Gastrocnemius medialis (tissue), 4 donors: ENCODE data around the gene OSGIN1. TPM values are rescaled to one million over a fixed set of nuclear protein-coding genes. Genes with fewer than 3 reads are reported as not detected.
A peak's percentile ranks its signal among the peaks of the same experiment; 100 is the strongest.

ENCODE experiments used
- ATAC-seq, 2 donors: fragments of 150-250 bp; one replicate each; pipeline ENCODE4 v1.9.1; 2016
- DNase-seq, 2 donors: peaks; one replicate each; pipeline ENCODE4 v3.0.0-alpha.2; 2019
- H3K27ac ChIP-seq, 4 donors: fragments of 200-600 bp; sonication (generic); 1 replicate in 1 of 4; 2 replicates in 3 of 4; pipeline ENCODE4 v1.5.1; 2016 to 2018; ENCODE audit warnings: mild to moderate bottlenecking in 2 of 4, moderate library complexity in 1 of 4
- H3K27me3 ChIP-seq, 3 donors: fragments of 200-600 bp; sonication (generic) in 2 of 3; 1 replicate in 1 of 3; 2 replicates in 2 of 3; pipeline versions ENCODE4 v1.5.1 to v1.6.0; 2016 to 2019; ENCODE audit warnings: mild to moderate bottlenecking in 1 of 3, moderate library complexity in 1 of 3
- H3K36me3 ChIP-seq, 2 donors: fragments of 200-600 bp; sonication (generic) in 1 of 2; one replicate each; pipeline ENCODE4 v1.5.1; 2017 to 2018
- H3K4me1 ChIP-seq, 2 donors: fragments of 200-600 bp; sonication (generic) in 1 of 2; one replicate each; pipeline ENCODE4 v1.5.1; 2016 to 2017; ENCODE audit warnings: mild to moderate bottlenecking in 2 of 2
- H3K4me3 ChIP-seq, 4 donors: fragments of 200-600 bp; sonication (generic) in 3 of 4; 1 replicate in 1 of 4; 2 replicates in 3 of 4; pipeline ENCODE4 v1.5.1; 2016 to 2019; ENCODE audit warnings: mild to moderate bottlenecking in 2 of 4
- H3K9me3 ChIP-seq, 3 donors: fragments of 200-600 bp; sonication (generic) in 2 of 3; 1 replicate in 1 of 3; 2 replicates in 2 of 3; pipeline ENCODE4 v1.5.1; 2016 to 2019
- POLR2A ChIP-seq, 2 donors: fragments of 450-650 bp; IDR thresholded peaks; one replicate each; pipeline ENCODE4 v1.6.1; 2017; ENCODE audit warnings: antibody characterized with exemption in 2 of 2, mild to moderate bottlenecking in 2 of 2, moderate library complexity in 2 of 2
- in situ Hi-C, 4 donors: fragments of 200-750 bp; cut with MboI; loops; one replicate each; pipeline versions ENCODE4 v1.15.0 to v1.8.0; 2017; ENCODE audit warnings: low sequenced_read_pairs in 4 of 4
- intact Hi-C: fragments of 100-400 bp; cut with DNase I; formaldehyde crosslinking; loops from one replicate; pipeline ENCODE4 v1.15.1; 2023; ENCODE audit warnings: low total_unique reads
- total RNA-seq, 4 donors: library from RNA; depleted of rRNA; stranded (reverse); fragments of >200 nt; gene quantifications; one replicate each; pipeline versions ENCODE4 v1.1.0 to v1.2.3, GENCODE V29; 2016
- TF ChIP-seq, protein P1 (sequence below), 5 experiments: fragments of 450-650 bp in 3 of 5; fragments of 200-600 bp in 2 of 5; sonication (generic) in 2 of 5; IDR thresholded peaks in 4 of 5; conservative IDR thresholded peaks in 1 of 5; 1 replicate in 4 of 5; 2 replicates in 1 of 5; pipeline ENCODE4 v1.5.1; 2016 to 2019; ENCODE audit warnings: antibody characterized with exemption in 5 of 5, mild to moderate bottlenecking in 3 of 5, moderate library complexity in 3 of 5

The OSGIN1 gene
- total RNA-seq, 4 donors from 2014 or later, result 9.6 to 24.9 (median 13.2) TPM

DNA sequence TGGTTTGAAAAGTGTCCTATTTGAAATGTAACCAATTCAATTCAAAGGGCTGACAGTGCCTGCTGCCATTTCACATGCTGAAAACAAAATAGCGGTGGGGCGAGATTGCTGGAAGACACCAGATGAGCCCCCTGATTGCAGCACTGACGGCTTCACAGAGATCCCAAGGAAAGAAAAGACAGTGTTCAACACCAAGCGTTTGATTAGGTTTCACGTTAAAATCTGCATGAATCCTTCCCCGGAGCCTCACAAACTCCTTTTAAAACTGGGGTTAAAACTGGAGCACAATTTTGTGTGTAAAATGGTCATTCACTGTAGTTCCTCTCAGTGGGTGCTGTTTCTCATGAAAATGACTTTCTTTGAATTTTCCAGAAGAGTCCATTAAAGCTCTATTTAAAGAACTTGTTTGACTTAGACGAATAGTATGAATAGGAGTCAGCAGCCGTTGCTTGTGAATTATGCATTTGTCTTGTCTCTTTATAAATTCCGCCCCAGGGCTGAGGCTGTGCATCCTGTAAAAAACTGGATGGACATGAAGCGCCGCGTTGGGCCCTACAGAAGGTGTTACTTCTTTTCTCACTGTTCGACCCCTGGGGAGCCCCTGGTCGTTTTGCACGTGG, 45.3 kb upstream of the OSGIN1 start:
- ATAC-seq (no peak), DNase-seq (no peak)
- Histone ChIP-seq H3K4me3 (peak overlapping the region in 2 of 4 donors; percentile 8 to 19), H3K27me3 (no peaks in the 10 kb centered on the region), H3K36me3 (peaks cover 0 to 25% of the 10 kb centered on the region in 2 donors), H3K9me3 (no peaks in the 10 kb centered on the region), H3K27ac (peak overlapping the region; percentile 91 to 97 (median 94)), H3K4me1 (peaks cover 63 to 72% of the 10 kb centered on the region in 2 donors)
- TF ChIP-seq, protein P1, sequence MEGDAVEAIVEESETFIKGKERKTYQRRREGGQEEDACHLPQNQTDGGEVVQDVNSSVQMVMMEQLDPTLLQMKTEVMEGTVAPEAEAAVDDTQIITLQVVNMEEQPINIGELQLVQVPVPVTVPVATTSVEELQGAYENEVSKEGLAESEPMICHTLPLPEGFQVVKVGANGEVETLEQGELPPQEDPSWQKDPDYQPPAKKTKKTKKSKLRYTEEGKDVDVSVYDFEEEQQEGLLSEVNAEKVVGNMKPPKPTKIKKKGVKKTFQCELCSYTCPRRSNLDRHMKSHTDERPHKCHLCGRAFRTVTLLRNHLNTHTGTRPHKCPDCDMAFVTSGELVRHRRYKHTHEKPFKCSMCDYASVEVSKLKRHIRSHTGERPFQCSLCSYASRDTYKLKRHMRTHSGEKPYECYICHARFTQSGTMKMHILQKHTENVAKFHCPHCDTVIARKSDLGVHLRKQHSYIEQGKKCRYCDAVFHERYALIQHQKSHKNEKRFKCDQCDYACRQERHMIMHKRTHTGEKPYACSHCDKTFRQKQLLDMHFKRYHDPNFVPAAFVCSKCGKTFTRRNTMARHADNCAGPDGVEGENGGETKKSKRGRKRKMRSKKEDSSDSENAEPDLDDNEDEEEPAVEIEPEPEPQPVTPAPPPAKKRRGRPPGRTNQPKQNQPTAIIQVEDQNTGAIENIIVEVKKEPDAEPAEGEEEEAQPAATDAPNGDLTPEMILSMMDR (IDR thresholded peaks at IDR 0.05 in 4 of 5, conservative IDR thresholded peaks at IDR 0.05 in 1 of 5), result no peak
- no peak for TF ChIP-seq POLR2A (IDR thresholded peaks at IDR 0.05)
- in situ Hi-C loops, result no loop called here
- intact Hi-C loops, result no loop called here

DNA sequence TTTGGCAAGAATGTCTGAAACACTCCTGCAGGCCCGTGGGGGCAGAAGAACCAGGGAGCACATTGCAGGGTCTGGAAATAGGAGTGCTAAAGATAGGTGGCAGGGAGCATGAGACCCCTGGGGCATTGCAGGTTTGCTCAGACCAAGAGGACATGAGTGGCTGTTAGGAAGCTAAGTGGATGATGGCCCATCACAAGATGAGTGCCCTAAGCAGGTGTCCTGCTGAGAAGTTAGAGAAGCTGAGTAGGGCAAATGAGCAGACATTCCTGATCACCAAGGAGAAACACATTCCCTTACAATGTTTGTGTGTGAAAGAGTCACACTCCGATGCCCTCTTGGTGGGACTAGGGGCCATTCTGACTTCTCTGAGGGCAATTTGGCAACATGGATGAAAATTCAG, 44.2 kb upstream of the OSGIN1 start:
- ATAC-seq (no peak), DNase-seq (no peak)
- Histone ChIP-seq H3K27me3 (no peaks in the 10 kb centered on the region), H3K27ac (peak overlapping the region; percentile 91 to 97 (median 94)), H3K4me3 (no peak overlapping the region), H3K9me3 (no peaks in the 10 kb centered on the region), H3K4me1 (peaks cover 64 to 73% of the 10 kb centered on the region in 2 donors), H3K36me3 (peaks cover 0 to 25% of the 10 kb centered on the region in 2 donors)
- TF ChIP-seq POLR2A (IDR thresholded peaks at IDR 0.05), result no peak
- TF ChIP-seq, protein P1 (IDR thresholded peaks at IDR 0.05 in 4 of 5, conservative IDR thresholded peaks at IDR 0.05 in 1 of 5), result no peak
- in situ Hi-C loops (no loop called here), intact Hi-C loops (no loop called here)

DNA sequence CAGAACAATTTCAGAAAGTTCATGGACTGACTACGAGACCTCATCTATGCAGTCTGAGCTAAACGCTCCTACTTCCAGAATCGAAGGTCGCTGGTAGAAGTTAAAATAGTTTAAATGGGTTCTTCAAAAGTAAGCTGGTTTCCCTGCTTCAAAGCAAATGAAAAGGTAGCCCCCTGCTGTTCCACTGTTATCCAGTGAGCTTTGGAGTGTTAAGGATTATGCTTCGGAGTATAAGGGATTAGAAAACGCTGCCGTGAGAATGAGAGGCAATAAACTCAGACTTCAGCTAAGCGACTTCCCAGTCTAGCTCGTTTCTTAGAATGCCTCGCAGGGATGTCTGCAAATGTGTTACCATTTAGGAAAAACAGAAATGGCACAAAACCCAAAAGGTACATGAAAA, 41.8 kb upstream of the OSGIN1 start:
- in situ Hi-C loops, result no loop called here
- H3K4me1 ChIP-seq, result peaks cover 41 to 52% of the 10 kb centered on the region in 2 donors
- intact Hi-C loops, result no loop called here

DNA sequence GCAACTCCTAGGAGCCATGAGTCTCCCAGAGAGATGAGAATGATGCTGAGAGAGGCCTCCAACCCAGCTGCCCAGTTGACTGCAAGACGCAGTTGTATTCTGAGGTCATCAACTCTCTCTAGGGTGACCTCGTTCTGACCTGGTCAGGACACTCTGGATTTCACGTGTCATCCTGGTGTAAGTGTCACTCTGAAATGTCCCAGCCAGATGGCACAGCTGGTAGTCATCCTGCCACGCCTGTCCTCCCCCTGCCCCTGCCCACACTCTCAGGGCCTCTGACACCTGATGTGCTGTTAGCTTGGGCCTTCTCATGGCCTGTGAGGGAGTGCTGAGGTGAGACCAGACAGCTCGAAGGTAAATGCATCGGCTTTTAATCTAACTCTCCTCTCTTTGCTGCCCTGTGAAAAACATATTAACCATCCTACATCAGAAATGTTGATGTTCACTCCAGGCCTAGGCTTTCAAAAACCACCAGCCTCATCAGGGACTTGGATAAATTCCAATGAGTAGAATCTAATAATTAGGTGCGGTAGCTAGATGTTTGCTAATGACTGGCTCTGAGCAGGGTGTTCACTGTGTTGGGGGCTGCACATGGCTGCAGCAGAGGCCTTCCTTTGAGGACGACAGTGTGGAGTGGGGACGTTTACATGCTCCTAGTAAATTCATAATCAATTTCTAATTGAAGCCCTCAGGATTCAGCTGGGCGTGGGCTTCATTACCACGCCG, 40.4 kb upstream of the OSGIN1 start:
- no peak overlapping the region for H3K4me3 ChIP-seq

More for the DNA sequence above, 41.8 kb upstream of the OSGIN1 start:
- H3K4me3 ChIP-seq, result no peak overlapping the region
- no peaks in the 10 kb centered on the region for H3K27me3 ChIP-seq
- no peak for ATAC-seq
- peak overlapping the region; percentile 85 to 96 (median 92) for H3K27ac ChIP-seq
- no peaks in the 10 kb centered on the region for H3K9me3 ChIP-seq
- no peak for TF ChIP-seq POLR2A (IDR thresholded peaks at IDR 0.05)
- TF ChIP-seq, protein P1 (IDR thresholded peaks at IDR 0.05 in 4 of 5, conservative IDR thresholded peaks at IDR 0.05 in 1 of 5), result no peak
- H3K36me3 ChIP-seq, result peaks cover 0 to 44% of the 10 kb centered on the region in 2 donors
- DNase-seq, result no peak

More for the DNA sequence above, 40.4 kb upstream of the OSGIN1 start:
- peak; percentile 93 to 96 for DNase-seq
- peak overlapping the region; percentile 85 to 96 (median 92) for H3K27ac ChIP-seq
- peaks cover 27 to 39% of the 10 kb centered on the region in 2 donors for H3K4me1 ChIP-seq
- H3K36me3 ChIP-seq, result peaks cover 0 to 52% of the 10 kb centered on the region in 2 donors
- no peaks in the 10 kb centered on the region for H3K27me3 ChIP-seq
- TF ChIP-seq POLR2A (IDR thresholded peaks at IDR 0.05), result peak; percentile 26 to 29
- TF ChIP-seq, protein P1 (IDR thresholded peaks at IDR 0.05 in 4 of 5, conservative IDR thresholded peaks at IDR 0.05 in 1 of 5), result no peak
- H3K9me3 ChIP-seq, result no peaks in the 10 kb centered on the region
- intact Hi-C loops (loop anchor here (1.0 kb wide), 2 partner anchors 13 to 41 kb away; partner anchors contain the start of genes MLYCD and OSGIN1), in situ Hi-C loops (no loop called here)
- ATAC-seq, result peak; percentile 93 to 98
